LNCaP clone FGC (cell line): ENCODE measurements around the gene CD3G.

Experiments used
- DNase-seq: peaks from one replicate; pipeline ENCODE4 v3.0.0-alpha.2; 2011; ENCODE audit warnings: low read depth
- H3K4me3 ChIP-seq: 2 replicates; pipeline ENCODE4 v1.5.1; 2011; ENCODE audit warnings: mild to moderate bottlenecking, low read depth, low read length, control low read depth
- CTCF ChIP-seq: IDR thresholded peaks from 2 replicates; pipeline ENCODE4 v1.5.1; 2012; ENCODE audit warnings: mild to moderate bottlenecking; ENCODE audit not compliant: control insufficient read depth, insufficient read depth; ENCODE audit errors: extremely low read depth

CD3G gene

GRCh38 chr11:118341261-118341660 is 2.9 kb upstream of the CD3G start:
- H3K4me3 ChIP-seq = no peak overlapping the region
- no peak for DNase-seq
- TF ChIP-seq CTCF = no peak

- H3K4me3 ChIP-seq = no peak overlapping the region
Measured at GRCh38 chr11:118341815-118342489, 2.2 kb upstream of the CD3G start.

GRCh38 chr11:118342503-118343161 is 1.5 kb upstream of the CD3G start, which contains the start of gene CD3D:
CD3D (minus strand) TSS chr11:118342705; CDS start chr11:118342607, 98 bp downstream.
- H3K4me3 ChIP-seq = no peak within 1 kb of the TSS
- no peak for TF ChIP-seq CTCF
- no peak for DNase-seq

More at GRCh38 chr11:118341815-118342489, 2.2 kb upstream of the CD3G start:
- no peak for DNase-seq
- no peak for TF ChIP-seq CTCF

GRCh38 chr11:118343248-118343647 is 896 bp upstream of the CD3G start:
- DNase-seq = no peak
- no peak for TF ChIP-seq CTCF
- no peak overlapping the region for H3K4me3 ChIP-seq

- no peak overlapping the region for H3K4me3 ChIP-seq
- no peak for DNase-seq
- no peak for TF ChIP-seq CTCF
Measured at GRCh38 chr11:118349475-118349874, 5.3 kb downstream of the CD3G start.

- DNase-seq = no peak
- H3K4me3 ChIP-seq = no peak overlapping the region
- peak; percentile 40 for TF ChIP-seq CTCF
Measured at GRCh38 chr11:118353084-118353710, 9.1 kb downstream of the CD3G start.
